ENCODE measurements around the gene PDCD5.

- TF ChIP-seq NFRKB (IDR thresholded peaks at IDR 0.05) (no peak), PKNOX1 (IDR thresholded peaks at IDR 0.05) (no peak), HDGF (IDR thresholded peaks at IDR 0.05; ENCODE audit: borderline replicate concordance) (no peak), FOXK2 (IDR thresholded peaks at IDR 0.05) (no peak), SP1 (IDR thresholded peaks at IDR 0.05) (no peak), ZNF384 (IDR thresholded peaks at IDR 0.05) (no peak), FOXM1 (IDR thresholded peaks at IDR 0.05; ENCODE audit: borderline replicate concordance) (no peak), L3MBTL2 (conservative IDR thresholded peaks at IDR 0.05) (no peak), ARNT (IDR thresholded peaks at IDR 0.05) (no peak), SUZ12 (IDR thresholded peaks at IDR 0.05) (no peak)
Measured at GRCh38 chr19:32603961-32604360, 23.0 kb downstream of the PDCD5 start.
